ENCODE data around the gene LEFTY1. TPM values are rescaled to one million over a fixed set of nuclear protein-coding genes. Genes with fewer than 3 reads are reported as not detected.
A peak's percentile ranks its signal among the peaks of the same experiment; 100 is the strongest.

Gene LEFTY1
- total RNA-seq, 6 experiments from 2014 or later = 0.29 to 1.1 (median 0.54) TPM; not detected in 2

DNA sequence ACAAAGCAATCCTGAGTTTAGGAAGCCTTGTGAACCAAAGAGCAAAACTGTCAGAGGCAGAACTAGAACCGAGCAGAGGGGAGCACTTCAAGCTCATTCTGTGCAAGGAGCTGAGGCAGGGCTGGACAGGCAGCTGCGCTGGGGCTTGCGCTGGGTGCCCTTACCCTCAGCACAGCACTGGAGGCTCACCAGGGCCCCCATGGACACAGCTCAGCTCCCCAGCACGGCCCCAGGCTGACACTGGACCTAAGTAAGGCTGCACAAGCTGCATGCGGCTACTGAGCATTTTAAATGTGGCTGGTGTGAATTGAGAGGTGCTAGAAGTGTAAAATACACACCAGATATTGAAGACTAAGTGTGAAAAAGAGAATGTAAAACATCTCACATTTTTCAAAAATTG lies 28.8 kb downstream of the LEFTY1 start:
- Histone ChIP-seq H3K36me3 (peaks cover 0 to 81% (median 37%) of the 10 kb centered on the region in 4 donors), H3K27me3 (no peaks in the 10 kb centered on the region), H3K9me3 (no peaks in the 10 kb centered on the region), H3K4me1 (no peaks in the 10 kb centered on the region), H3K27ac (no peak overlapping the region), H3K4me3 (no peak overlapping the region)
- ATAC-seq (peak in 1 of 4 donors; percentile 12), DNase-seq (peak in 1 of 3 donors; percentile 31)
- intact Hi-C loops (cut with DNase I) = loop anchor here in 1 of 2 donors (10.0 kb wide), 1 partner anchor 55 kb away; no protein-coding TSS in a partner anchor
- TF ChIP-seq POLR2A (IDR thresholded peaks at IDR 0.05) = no peak
- 80% methylated on average over 2 of the region's 5 CpGs for WGBS (ENCODE audit: insufficient coverage, low coverage, low lambda C conversion rate, missing lambda C conversion rate)

DNA sequence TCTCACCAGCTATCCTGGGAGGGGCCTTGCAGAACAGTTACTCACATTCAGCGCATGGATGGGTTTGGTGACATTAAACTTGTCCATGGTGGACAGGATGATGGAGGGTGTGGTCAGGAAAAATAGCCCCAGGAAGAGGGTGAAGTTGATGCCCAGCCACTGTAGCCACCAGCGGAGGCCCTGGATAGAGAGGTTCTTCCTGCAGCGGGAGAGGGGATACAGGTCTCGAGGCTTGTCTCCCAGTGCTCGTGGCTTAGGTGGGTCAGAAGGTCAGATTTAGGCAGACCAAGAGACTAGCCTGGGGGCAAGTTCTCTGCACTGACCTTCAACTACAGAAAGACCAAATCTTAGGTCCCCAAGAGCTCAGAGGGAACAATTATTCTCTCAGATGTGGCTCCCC lies 29.8 kb downstream of the LEFTY1 start:
- 90% methylated on average over 3 of the region's 5 CpGs for WGBS (ENCODE audit: insufficient coverage, low coverage, low lambda C conversion rate, missing lambda C conversion rate)
- H3K4me3 ChIP-seq = no peak overlapping the region
- peaks cover 0 to 80% (median 34%) of the 10 kb centered on the region in 4 donors for H3K36me3 ChIP-seq
- ATAC-seq (no peak), DNase-seq (no peak)
- H3K27ac ChIP-seq = no peak overlapping the region
- H3K27me3 ChIP-seq = no peaks in the 10 kb centered on the region
- H3K4me1 ChIP-seq = no peaks in the 10 kb centered on the region
- H3K9me3 ChIP-seq = no peaks in the 10 kb centered on the region
- no peak for TF ChIP-seq POLR2A (IDR thresholded peaks at IDR 0.05)
- TF ChIP-seq, protein P1, sequence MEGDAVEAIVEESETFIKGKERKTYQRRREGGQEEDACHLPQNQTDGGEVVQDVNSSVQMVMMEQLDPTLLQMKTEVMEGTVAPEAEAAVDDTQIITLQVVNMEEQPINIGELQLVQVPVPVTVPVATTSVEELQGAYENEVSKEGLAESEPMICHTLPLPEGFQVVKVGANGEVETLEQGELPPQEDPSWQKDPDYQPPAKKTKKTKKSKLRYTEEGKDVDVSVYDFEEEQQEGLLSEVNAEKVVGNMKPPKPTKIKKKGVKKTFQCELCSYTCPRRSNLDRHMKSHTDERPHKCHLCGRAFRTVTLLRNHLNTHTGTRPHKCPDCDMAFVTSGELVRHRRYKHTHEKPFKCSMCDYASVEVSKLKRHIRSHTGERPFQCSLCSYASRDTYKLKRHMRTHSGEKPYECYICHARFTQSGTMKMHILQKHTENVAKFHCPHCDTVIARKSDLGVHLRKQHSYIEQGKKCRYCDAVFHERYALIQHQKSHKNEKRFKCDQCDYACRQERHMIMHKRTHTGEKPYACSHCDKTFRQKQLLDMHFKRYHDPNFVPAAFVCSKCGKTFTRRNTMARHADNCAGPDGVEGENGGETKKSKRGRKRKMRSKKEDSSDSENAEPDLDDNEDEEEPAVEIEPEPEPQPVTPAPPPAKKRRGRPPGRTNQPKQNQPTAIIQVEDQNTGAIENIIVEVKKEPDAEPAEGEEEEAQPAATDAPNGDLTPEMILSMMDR (IDR thresholded peaks at IDR 0.05) = no peak
- intact Hi-C loops (cut with DNase I) = no loop called here

GRCh38 chr1:225857256-225857655 lies 31.7 kb downstream of the LEFTY1 start:
- Histone ChIP-seq H3K4me1 (no peaks in the 10 kb centered on the region), H3K36me3 (peaks cover 0 to 77% (median 32%) of the 10 kb centered on the region in 4 donors), H3K4me3 (no peak overlapping the region), H3K27me3 (no peaks in the 10 kb centered on the region), H3K9me3 (no peaks in the 10 kb centered on the region), H3K27ac (no peak overlapping the region)
- TF ChIP-seq, protein P1 (IDR thresholded peaks at IDR 0.05) = no peak
- no peak for TF ChIP-seq POLR2A (IDR thresholded peaks at IDR 0.05)
- WGBS (ENCODE audit: insufficient coverage, low coverage, low lambda C conversion rate, missing lambda C conversion rate) = 67% methylated on average over 5 of the region's 7 CpGs
- DNase-seq (peak in 1 of 3 donors; percentile 13), ATAC-seq (no peak)
- intact Hi-C loops (cut with DNase I) = no loop called here

- Histone ChIP-seq H3K9me3 (no peaks in the 10 kb centered on the region), H3K36me3 (peaks cover 0 to 66% (median 23%) of the 10 kb centered on the region in 4 donors), H3K4me3 (no peak overlapping the region), H3K27me3 (no peaks in the 10 kb centered on the region), H3K4me1 (peaks cover 0 to 10% (median 0%) of the 10 kb centered on the region in 4 donors), H3K27ac (no peak overlapping the region)
- TF ChIP-seq, protein P1 (IDR thresholded peaks at IDR 0.05) = no peak
- no peak for TF ChIP-seq POLR2A (IDR thresholded peaks at IDR 0.05)
- intact Hi-C loops (cut with DNase I) = no loop called here
- peak in 2 of 4 donors; percentile 6 to 8 for ATAC-seq
- WGBS (ENCODE audit: insufficient coverage, low coverage, low lambda C conversion rate, missing lambda C conversion rate) = 53% methylated on average over 8 of the region's 10 CpGs
- no peak for DNase-seq
Measured at GRCh38 chr1:225855503-225856300, 33.2 kb downstream of the LEFTY1 start.

DNA sequence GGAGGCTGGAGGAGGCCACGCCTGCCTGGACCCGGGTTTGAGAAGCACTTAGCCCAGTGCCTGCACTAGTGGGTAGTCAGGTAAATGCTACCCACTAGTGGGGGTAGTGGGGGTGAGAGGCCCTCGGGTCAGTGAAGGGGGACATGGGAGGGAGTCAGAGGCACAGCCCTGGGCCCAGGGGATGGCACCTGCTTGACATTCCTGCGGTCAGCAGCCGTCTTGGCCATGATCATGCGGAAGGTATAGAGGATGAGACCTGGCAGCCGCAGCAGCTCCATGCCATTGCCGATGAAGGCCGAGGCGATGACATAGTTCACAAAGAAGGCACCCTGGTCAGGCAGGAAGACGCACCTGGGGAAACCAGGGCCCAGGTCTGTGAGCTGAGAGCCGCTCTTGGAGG lies 35.5 kb downstream of the LEFTY1 start:
- intact Hi-C loops (cut with DNase I) = no loop called here
- no peaks in the 10 kb centered on the region for H3K27me3 ChIP-seq
- TF ChIP-seq, protein P1 (IDR thresholded peaks at IDR 0.05) = no peak
- no peak for TF ChIP-seq POLR2A (IDR thresholded peaks at IDR 0.05)
- peaks cover 0 to 10% (median 0%) of the 10 kb centered on the region in 4 donors for H3K4me1 ChIP-seq
- DNase-seq (no peak), ATAC-seq (no peak)
- no peak overlapping the region for H3K27ac ChIP-seq
- no peaks in the 10 kb centered on the region for H3K9me3 ChIP-seq
- peaks cover 0 to 55% (median 11%) of the 10 kb centered on the region in 4 donors for H3K36me3 ChIP-seq
- H3K4me3 ChIP-seq = no peak overlapping the region
- 82% methylated on average over 5 of the region's 12 CpGs for WGBS (ENCODE audit: insufficient coverage, low coverage, low lambda C conversion rate, missing lambda C conversion rate)

Measured in right lobe of liver (tissue), 6 donors.